ENCODE data around the gene SYNJ1. TPM values are rescaled to one million over a fixed set of nuclear protein-coding genes. Genes with fewer than 3 reads are reported as not detected.

The SYNJ1 gene
- total RNA-seq, 1 donor from 2014 or later: 2.6 TPM

GRCh38 chr21:32587651-32588050 lies 140.2 kb downstream of the SYNJ1 start:
- no peak for DNase-seq (ENCODE audit: low read depth)
- FAIRE-seq: no peak
- H3K27me3 ChIP-seq (ENCODE audit: control insufficient read depth, insufficient read depth, low read length): peaks cover 2% of the 10 kb centered on the region
- no peak overlapping the region for H3K4me3 ChIP-seq (ENCODE audit: low read depth, low read length)
- H3K36me3 ChIP-seq (ENCODE audit: control insufficient read depth, insufficient read depth, low read length): no peaks in the 10 kb centered on the region
- TF ChIP-seq, protein P1, sequence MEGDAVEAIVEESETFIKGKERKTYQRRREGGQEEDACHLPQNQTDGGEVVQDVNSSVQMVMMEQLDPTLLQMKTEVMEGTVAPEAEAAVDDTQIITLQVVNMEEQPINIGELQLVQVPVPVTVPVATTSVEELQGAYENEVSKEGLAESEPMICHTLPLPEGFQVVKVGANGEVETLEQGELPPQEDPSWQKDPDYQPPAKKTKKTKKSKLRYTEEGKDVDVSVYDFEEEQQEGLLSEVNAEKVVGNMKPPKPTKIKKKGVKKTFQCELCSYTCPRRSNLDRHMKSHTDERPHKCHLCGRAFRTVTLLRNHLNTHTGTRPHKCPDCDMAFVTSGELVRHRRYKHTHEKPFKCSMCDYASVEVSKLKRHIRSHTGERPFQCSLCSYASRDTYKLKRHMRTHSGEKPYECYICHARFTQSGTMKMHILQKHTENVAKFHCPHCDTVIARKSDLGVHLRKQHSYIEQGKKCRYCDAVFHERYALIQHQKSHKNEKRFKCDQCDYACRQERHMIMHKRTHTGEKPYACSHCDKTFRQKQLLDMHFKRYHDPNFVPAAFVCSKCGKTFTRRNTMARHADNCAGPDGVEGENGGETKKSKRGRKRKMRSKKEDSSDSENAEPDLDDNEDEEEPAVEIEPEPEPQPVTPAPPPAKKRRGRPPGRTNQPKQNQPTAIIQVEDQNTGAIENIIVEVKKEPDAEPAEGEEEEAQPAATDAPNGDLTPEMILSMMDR (IDR thresholded peaks at IDR 0.05; ENCODE audit: insufficient read depth, low read length, severe bottlenecking): no peak

GRCh38 chr21:32587120-32587519 lies 140.7 kb downstream of the SYNJ1 start:
- no peak for FAIRE-seq
- no peak for DNase-seq (ENCODE audit: low read depth)
- TF ChIP-seq, protein P1 (IDR thresholded peaks at IDR 0.05; ENCODE audit: insufficient read depth, low read length, severe bottlenecking): no peak
- Histone ChIP-seq H3K36me3 (ENCODE audit: control insufficient read depth, insufficient read depth, low read length) (no peaks in the 10 kb centered on the region), H3K27me3 (ENCODE audit: control insufficient read depth, insufficient read depth, low read length) (peaks cover 2% of the 10 kb centered on the region), H3K4me3 (ENCODE audit: low read depth, low read length) (no peak overlapping the region)

DNA sequence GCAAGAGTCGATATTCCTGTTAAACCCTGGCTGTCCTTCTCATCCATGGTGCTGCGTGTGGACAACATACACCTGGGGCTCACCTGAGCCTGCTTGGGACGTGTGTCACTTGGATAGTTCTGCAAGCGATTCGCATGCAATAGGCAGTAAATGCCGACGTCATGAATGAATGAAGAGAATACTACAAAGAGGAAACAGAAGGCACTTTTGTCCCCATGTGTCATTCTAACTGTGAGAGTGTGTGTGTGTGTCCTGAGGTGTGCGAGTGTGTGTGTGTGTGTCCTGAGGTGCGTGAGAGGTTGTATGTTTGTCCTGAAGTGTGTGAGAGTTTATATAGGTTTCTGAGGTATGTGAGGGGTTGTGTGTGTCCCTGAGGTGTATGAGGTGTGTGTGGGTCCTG lies 141.8 kb downstream of the SYNJ1 start:
- FAIRE-seq (no peak), DNase-seq (ENCODE audit: low read depth) (no peak)
- TF ChIP-seq, protein P1 (IDR thresholded peaks at IDR 0.05; ENCODE audit: insufficient read depth, low read length, severe bottlenecking): no peak
- Histone ChIP-seq H3K27me3 (ENCODE audit: control insufficient read depth, insufficient read depth, low read length) (peaks cover 2% of the 10 kb centered on the region), H3K36me3 (ENCODE audit: control insufficient read depth, insufficient read depth, low read length) (no peaks in the 10 kb centered on the region), H3K4me3 (ENCODE audit: low read depth, low read length) (no peak overlapping the region)

DNA sequence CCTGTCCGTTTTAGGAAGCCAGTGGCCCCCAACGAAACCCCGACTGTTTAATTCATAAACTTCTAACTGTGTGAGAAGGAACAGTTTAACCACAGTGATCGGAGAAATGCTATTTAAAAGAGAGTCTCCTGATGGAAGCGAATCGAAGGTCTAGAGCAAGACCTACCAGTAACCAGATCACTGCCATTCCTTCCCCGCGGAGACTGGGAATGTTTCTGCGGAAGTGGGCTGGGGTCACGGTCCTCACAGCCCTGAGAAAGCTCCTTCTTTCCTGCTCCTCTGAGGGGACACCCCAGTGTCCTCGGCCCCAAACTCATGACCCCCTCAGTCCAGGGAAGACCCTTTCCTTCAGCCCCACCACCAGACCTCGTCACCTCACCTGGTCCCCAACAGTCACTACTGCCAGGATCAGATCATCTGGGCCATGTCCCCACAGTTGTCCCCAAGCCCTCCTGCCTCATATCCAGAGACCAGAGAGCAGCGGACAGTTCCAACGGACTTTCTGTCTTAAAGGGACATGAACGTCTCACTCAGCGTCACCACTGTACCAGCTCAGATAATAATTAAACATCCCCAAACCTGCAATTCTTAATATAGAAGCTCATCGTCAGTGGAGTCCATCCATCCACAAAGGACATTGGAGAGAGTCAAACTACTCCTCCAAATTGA lies 142.6 kb downstream of the SYNJ1 start, which contains the start of gene TCP10L:
TCP10L (minus strand) TSS at position 482 of the 669 bp plus-strand sequence. CDS start 1,219 bp downstream, outside the sequence.
- no peak for FAIRE-seq
- TF ChIP-seq, protein P1 (IDR thresholded peaks at IDR 0.05; ENCODE audit: insufficient read depth, low read length, severe bottlenecking): no peak

DNA sequence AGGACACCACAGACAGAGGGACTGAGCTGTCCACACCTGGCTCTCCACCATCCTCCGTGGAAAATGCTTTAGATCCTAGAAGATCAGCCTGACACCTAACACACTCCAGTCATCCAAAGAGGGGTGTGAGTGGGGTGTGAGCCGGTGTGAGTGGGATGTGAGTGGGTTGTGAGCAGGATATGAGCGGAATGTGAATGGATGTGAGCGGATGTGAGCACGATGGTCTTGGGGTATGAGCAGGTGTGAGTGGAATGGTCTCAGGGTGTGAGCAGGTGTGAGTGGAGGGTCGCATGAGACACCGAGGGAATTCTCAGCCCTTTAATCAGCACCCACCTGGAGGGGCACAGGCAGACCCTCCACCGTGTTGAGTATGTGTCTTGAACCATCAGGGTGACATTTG lies 143.3 kb downstream of the SYNJ1 start:
- FAIRE-seq (no peak), DNase-seq (ENCODE audit: low read depth) (no peak)
- H3K36me3 ChIP-seq (ENCODE audit: control insufficient read depth, insufficient read depth, low read length): no peaks in the 10 kb centered on the region
- peaks cover 4% of the 10 kb centered on the region for H3K27me3 ChIP-seq (ENCODE audit: control insufficient read depth, insufficient read depth, low read length)
- TF ChIP-seq, protein P1 (IDR thresholded peaks at IDR 0.05; ENCODE audit: insufficient read depth, low read length, severe bottlenecking): no peak
- no peak overlapping the region for H3K4me3 ChIP-seq (ENCODE audit: low read depth, low read length)

More for the DNA sequence above, 142.6 kb downstream of the SYNJ1 start, which contains the start of gene TCP10L:
- Histone ChIP-seq H3K27me3 (ENCODE audit: control insufficient read depth, insufficient read depth, low read length) (peaks cover 2% of the 10 kb centered on the region), H3K4me3 (ENCODE audit: low read depth, low read length) (no peak within 1 kb of the TSS), H3K36me3 (ENCODE audit: control insufficient read depth, insufficient read depth, low read length) (no peaks in the 10 kb centered on the region)
- no peak for DNase-seq (ENCODE audit: low read depth)

DNA sequence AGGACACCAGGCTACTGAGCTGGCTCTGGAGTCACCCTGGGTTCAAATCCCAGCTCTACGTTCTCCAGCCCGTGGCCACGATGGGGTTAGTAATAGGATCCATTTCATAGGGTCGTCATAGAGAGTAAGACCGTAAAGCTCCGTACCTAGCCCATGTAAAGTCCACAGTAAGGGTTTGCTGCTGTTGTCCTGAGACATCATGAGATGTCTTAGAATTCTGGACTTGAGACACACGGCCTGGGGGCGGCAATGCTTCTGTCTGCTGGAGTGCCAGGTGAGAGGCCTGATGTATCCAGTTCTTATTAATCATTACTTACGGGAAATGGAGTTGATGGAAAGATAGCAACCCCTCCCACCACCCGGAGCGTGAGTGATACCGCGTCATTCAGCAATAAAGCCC lies 146.1 kb downstream of the SYNJ1 start:
- Histone ChIP-seq H3K4me3 (ENCODE audit: low read depth, low read length) (no peak overlapping the region), H3K36me3 (ENCODE audit: control insufficient read depth, insufficient read depth, low read length) (no peaks in the 10 kb centered on the region), H3K27me3 (ENCODE audit: control insufficient read depth, insufficient read depth, low read length) (peaks cover 4% of the 10 kb centered on the region)
- TF ChIP-seq, protein P1 (IDR thresholded peaks at IDR 0.05; ENCODE audit: insufficient read depth, low read length, severe bottlenecking): no peak
- FAIRE-seq (no peak), DNase-seq (ENCODE audit: low read depth) (no peak)
